ENCODE measurements around the gene TRIM43. TPM values are rescaled to one million over a fixed set of nuclear protein-coding genes. Genes with fewer than 3 reads are reported as not detected.
"Not testable (repeated sequence)": the region's sequence is repeated elsewhere in the genome, so short reads cannot be mapped to it uniquely, and the experiment has no call there.

Gene TRIM43
- total RNA-seq, 1 donor from 2014 or later: not detected

DNA sequence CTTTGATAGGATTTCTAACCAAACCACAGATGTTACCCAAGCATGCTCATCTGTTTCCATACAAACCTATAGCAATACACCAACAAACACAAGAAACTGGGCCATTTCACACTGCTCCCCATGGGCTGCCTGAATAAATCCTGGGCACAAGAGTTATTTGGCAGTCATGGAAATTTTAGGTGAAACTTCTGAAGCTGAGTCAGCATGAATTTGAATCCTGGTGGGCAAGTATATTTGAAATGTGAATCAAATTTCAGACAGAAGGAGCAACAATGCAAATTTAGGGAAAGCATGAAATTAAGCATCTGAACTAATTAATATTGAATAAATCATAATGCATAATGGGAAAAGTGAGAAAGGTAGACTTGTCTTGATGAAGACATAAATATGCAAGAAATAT, 15.9 kb upstream of the TRIM43 start:
- intact Hi-C loops (cut with micrococcal nuclease): no loop called here
- TF ChIP-seq, protein P1, sequence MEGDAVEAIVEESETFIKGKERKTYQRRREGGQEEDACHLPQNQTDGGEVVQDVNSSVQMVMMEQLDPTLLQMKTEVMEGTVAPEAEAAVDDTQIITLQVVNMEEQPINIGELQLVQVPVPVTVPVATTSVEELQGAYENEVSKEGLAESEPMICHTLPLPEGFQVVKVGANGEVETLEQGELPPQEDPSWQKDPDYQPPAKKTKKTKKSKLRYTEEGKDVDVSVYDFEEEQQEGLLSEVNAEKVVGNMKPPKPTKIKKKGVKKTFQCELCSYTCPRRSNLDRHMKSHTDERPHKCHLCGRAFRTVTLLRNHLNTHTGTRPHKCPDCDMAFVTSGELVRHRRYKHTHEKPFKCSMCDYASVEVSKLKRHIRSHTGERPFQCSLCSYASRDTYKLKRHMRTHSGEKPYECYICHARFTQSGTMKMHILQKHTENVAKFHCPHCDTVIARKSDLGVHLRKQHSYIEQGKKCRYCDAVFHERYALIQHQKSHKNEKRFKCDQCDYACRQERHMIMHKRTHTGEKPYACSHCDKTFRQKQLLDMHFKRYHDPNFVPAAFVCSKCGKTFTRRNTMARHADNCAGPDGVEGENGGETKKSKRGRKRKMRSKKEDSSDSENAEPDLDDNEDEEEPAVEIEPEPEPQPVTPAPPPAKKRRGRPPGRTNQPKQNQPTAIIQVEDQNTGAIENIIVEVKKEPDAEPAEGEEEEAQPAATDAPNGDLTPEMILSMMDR (IDR thresholded peaks at IDR 0.05): no peak
- no peak for DNase-seq
- no peaks in the 10 kb centered on the region for H3K4me1 Mint-ChIP-seq
- no peak overlapping the region for H3K27ac Mint-ChIP-seq
- H3K27me3 Mint-ChIP-seq: no peaks in the 10 kb centered on the region
- ATAC-seq (ENCODE audit: low read depth): no peak
- POLR2A ChIA-PET: no interaction called here
- no peaks in the 10 kb centered on the region for H3K36me3 Mint-ChIP-seq (ENCODE audit: low read depth)
- no peaks in the 10 kb centered on the region for H3K9me3 Mint-ChIP-seq
- CTCF ChIA-PET: no interaction called here
- no peak overlapping the region for H3K4me3 Mint-ChIP-seq

DNA sequence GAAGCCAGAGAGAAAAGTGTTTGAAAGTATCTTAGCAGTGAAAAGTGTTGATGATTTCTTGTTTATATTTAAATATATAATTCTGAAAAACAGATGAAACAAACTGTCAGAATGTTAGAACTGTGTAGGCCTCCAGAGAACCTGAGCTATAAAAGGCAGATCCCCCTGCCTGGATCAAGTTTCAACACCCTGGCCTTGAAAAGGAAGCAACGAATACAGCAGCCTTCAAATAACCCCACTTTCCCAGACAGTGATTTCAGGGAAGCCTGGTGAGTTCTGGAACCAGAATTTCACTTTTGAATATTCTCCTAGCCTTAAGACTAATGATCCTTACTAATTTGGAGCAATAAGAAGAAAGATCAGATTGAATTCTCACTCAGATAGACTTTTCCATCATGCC, 13.3 kb upstream of the TRIM43 start:
- Mint-ChIP-seq H3K4me3 (no peak overlapping the region), H3K4me1 (no peaks in the 10 kb centered on the region), H3K27ac (no peak overlapping the region), H3K27me3 (no peaks in the 10 kb centered on the region), H3K9me3 (no peaks in the 10 kb centered on the region), H3K36me3 (ENCODE audit: low read depth) (no peaks in the 10 kb centered on the region)
- intact Hi-C loops (cut with micrococcal nuclease): no loop called here
- TF ChIP-seq, protein P1 (IDR thresholded peaks at IDR 0.05): no peak
- no peak for ATAC-seq (ENCODE audit: low read depth)
- ChIA-PET POLR2A (no interaction called here), CTCF (no interaction called here)
- DNase-seq: no peak

DNA sequence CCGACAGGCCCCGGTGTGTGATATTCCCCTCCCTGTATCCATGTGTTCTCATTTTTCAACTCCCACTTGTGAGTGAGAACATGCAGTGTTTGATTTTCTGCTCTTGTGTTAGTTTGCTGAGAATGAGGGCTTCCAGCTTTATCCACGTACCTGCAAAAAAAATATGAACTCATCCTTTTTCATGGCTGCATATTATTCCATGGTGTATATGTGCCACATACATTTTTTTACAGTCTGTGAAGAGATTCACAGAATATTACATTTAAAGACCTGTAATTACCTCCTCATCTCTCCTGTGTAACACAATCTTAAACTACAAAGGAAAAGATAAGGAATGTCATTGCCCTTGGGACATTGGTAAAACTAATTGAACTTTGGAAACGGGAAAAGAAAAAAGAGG, 8.3 kb upstream of the TRIM43 start:
- not testable (repeated sequence) for H3K27ac Mint-ChIP-seq; H3K36me3 Mint-ChIP-seq (ENCODE audit: low read depth)

DNA sequence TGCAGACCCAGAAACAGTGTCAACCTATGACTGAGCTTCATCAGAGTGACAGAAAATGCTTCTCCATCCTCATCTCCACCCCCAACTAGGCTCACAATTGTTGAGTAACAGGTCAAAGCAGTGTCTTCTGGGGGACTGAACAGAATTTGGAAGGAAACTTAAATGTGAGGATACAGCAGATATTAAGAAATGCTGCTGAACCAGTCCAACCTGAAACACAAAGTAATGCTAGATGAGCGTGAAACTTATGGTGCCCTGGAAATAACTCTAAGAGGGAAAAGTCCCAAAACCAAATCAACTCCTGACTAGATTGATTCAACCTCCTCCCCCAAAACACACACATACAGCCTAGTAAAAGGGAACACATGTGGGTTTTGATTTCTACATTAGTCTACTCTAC, 7.5 kb upstream of the TRIM43 start:
- H3K9me3 Mint-ChIP-seq; H3K27ac Mint-ChIP-seq; H3K4me1 Mint-ChIP-seq; H3K27me3 Mint-ChIP-seq; intact Hi-C loops (cut with micrococcal nuclease); H3K4me3 Mint-ChIP-seq; DNase-seq; H3K36me3 Mint-ChIP-seq (ENCODE audit: low read depth); CTCF ChIA-PET; ATAC-seq (ENCODE audit: low read depth); POLR2A ChIA-PET: not testable (repeated sequence)

More for the DNA sequence above, 8.3 kb upstream of the TRIM43 start:
- H3K4me3 Mint-ChIP-seq; CTCF ChIA-PET; H3K4me1 Mint-ChIP-seq; POLR2A ChIA-PET; intact Hi-C loops (cut with micrococcal nuclease); ATAC-seq (ENCODE audit: low read depth); DNase-seq; H3K9me3 Mint-ChIP-seq; H3K27me3 Mint-ChIP-seq: not testable (repeated sequence)

DNA sequence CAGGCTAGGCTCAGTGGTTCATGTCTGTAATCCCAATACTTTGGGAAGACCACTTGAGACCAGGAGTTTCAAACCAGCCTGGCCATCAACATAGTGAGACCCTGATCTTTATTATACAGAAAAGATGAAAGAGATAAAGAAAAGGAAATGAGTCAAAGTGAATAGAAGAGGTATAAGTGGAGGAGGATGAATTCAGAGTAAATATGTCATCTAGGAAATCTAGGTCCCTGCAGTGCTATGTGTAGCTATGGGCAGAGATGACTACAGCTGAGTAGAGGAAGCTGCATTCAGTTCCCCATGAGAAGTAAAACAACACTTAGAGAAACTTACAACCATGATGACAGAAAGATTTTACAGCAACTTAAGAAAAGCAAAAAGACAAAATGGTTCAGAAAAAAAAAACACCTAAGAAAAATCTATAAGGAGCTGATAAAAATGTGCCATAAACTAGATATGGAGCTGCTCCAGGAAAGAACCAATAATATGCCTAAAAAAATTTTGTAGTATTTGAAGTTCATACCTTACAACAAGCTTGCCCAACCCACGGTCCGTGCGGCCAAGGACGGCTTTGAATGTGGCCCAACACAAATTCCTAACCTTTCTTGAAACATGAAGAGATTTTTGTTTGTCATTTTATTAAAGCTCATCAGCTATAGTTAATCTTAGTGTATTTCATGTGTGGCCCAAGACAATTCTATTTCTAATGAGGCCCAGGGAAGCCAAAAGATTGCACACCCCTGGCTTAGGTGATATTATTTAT, 1.8 kb upstream of the TRIM43 start:
- DNase-seq; H3K27ac Mint-ChIP-seq; H3K4me1 Mint-ChIP-seq; H3K4me3 Mint-ChIP-seq; intact Hi-C loops (cut with micrococcal nuclease); H3K9me3 Mint-ChIP-seq; ATAC-seq (ENCODE audit: low read depth); H3K36me3 Mint-ChIP-seq (ENCODE audit: low read depth); POLR2A ChIA-PET; H3K27me3 Mint-ChIP-seq; CTCF ChIA-PET: not testable (repeated sequence)

DNA sequence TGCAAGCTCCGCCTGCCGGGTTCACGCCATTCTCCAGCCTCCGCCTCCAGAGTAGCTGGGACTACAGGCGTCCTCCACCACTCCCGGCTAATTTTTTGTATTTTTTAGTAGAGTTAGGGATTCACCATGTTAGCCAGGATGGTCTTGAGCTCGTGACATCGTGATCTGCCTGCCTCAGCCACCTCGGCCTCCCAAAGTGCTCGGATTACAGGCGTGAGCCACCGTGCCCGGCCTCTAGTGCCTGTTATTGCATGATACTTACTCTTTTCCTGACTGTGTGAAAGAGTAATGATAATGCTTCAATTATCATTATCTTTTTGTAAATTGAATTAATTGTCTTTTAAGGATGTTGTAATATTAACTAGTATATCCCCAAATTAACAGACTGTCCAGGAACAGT, 1.2 kb downstream of the TRIM43 start:
- H3K4me1 Mint-ChIP-seq; H3K36me3 Mint-ChIP-seq (ENCODE audit: low read depth); CTCF ChIA-PET; H3K4me3 Mint-ChIP-seq; DNase-seq; H3K27me3 Mint-ChIP-seq; intact Hi-C loops (cut with micrococcal nuclease); ATAC-seq (ENCODE audit: low read depth); H3K27ac Mint-ChIP-seq; H3K9me3 Mint-ChIP-seq: not testable (repeated sequence)
- POLR2A ChIA-PET: interaction anchor here (0.7 kb wide), 1 partner anchor 44 kb away, joined by 4 read pairs; no protein-coding TSS in a partner anchor

DNA sequence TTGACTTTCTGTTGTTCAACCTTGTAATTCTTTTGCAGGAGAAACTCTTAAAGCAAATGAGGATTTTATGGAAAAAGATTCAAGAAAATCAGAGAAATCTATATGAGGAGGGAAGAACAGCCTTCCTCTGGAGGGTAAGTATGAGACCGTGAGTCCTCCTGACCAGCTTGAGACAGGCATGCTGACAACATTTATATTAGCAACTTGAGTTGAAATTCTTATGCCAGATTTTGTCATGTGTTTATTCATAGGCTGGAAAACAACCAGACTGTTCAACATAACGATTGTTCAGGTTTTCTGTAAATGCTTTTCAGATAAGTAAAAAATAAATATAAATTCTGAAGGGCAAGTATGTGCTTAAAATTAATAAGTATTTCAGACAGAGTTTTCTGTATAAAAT, 3.2 kb downstream of the TRIM43 start:
- CTCF ChIA-PET; H3K36me3 Mint-ChIP-seq (ENCODE audit: low read depth); POLR2A ChIA-PET; H3K4me3 Mint-ChIP-seq; H3K4me1 Mint-ChIP-seq; ATAC-seq (ENCODE audit: low read depth); DNase-seq; intact Hi-C loops (cut with micrococcal nuclease); H3K27me3 Mint-ChIP-seq; H3K9me3 Mint-ChIP-seq; H3K27ac Mint-ChIP-seq: not testable (repeated sequence)

DNA sequence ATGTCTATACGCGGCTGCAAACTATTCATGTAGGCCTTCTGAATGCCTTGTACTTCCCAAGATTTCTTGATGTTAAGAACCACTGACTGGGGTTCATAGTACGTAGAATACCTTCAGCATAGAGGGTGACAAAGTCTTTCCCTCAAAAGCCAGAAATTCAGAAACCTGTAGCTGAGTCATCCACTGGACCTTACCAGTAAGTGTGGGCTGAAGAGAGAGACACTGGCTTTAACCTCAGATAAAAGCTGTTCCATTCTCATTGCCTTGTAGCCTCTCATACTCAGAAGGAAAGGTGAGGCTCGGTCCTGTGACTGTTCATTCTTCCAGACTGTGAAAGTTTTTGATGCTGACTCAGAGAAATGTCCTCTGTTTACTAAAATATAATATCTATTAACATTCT, 9.5 kb downstream of the TRIM43 start:
- H3K27me3 Mint-ChIP-seq; H3K4me1 Mint-ChIP-seq; H3K9me3 Mint-ChIP-seq; H3K4me3 Mint-ChIP-seq; intact Hi-C loops (cut with micrococcal nuclease); ATAC-seq (ENCODE audit: low read depth); POLR2A ChIA-PET; DNase-seq; H3K27ac Mint-ChIP-seq; CTCF ChIA-PET; H3K36me3 Mint-ChIP-seq (ENCODE audit: low read depth): not testable (repeated sequence)

DNA sequence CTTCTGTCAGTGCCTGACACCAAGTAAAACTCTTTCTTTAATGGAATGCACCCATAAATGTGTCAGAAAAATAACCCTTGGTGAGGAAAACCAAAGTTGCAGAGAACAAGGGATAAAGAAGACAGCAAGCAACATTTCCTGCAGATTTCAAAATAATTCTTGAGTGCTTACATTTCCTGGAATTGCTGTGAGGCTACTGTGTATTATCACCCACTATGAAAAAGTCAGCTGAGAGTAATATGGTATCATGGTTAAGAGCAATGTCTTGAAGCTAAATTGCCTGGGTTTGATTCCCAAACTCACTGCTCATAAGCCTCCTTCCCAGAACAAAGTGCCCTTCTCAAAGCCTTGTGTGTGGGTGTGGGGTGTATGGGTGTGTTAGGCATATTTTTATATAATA, 10.3 kb downstream of the TRIM43 start:
- POLR2A ChIA-PET; intact Hi-C loops (cut with micrococcal nuclease); H3K36me3 Mint-ChIP-seq (ENCODE audit: low read depth); DNase-seq; H3K4me1 Mint-ChIP-seq; H3K9me3 Mint-ChIP-seq; H3K4me3 Mint-ChIP-seq; H3K27ac Mint-ChIP-seq; H3K27me3 Mint-ChIP-seq; CTCF ChIA-PET; ATAC-seq (ENCODE audit: low read depth): not testable (repeated sequence)

DNA sequence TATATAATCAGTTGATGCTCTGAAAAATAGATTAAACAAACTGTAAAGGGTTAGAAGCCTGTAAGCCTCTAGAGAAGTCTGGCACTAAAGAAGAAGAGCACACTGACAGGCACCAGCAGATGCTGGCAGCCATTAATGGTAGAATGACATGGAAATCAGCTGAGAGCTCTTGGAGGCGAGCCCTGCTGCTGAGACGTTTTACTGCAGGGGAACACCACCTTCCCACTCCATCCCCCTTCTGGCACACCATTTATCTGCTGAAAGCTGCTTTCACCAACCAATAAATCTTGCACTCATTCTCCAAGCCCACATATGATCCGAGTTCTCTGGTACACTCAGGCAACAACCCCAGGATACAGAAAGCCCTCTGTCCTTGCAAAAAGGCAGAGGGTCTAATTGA, 16.6 kb downstream of the TRIM43 start:
- ATAC-seq (ENCODE audit: low read depth); H3K9me3 Mint-ChIP-seq; H3K4me1 Mint-ChIP-seq; POLR2A ChIA-PET; CTCF ChIA-PET; H3K27me3 Mint-ChIP-seq; intact Hi-C loops (cut with micrococcal nuclease); DNase-seq; H3K4me3 Mint-ChIP-seq; H3K36me3 Mint-ChIP-seq (ENCODE audit: low read depth); H3K27ac Mint-ChIP-seq: not testable (repeated sequence)

DNA sequence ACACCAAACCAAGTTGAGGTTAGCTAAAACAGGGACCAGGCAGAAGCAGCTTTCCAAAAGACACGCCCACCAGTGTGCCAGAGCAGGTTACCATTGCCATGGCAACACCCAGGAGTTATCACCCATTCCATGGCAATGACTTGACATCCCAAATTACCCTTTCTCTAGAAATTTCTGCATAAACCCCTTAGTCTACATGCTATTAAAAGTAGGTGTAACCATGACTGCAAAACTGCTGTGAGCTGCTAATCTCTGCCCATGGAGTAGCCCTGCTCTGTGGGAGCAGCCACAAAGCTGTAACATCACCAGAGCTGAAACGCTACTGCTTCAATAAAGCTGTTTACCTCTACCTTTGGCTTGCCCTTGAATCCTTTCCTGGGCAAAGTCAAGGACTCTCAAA, 18.0 kb downstream of the TRIM43 start:
- POLR2A ChIA-PET; ATAC-seq (ENCODE audit: low read depth); H3K36me3 Mint-ChIP-seq (ENCODE audit: low read depth); CTCF ChIA-PET; H3K4me1 Mint-ChIP-seq; H3K27me3 Mint-ChIP-seq; H3K4me3 Mint-ChIP-seq; H3K9me3 Mint-ChIP-seq; intact Hi-C loops (cut with micrococcal nuclease); DNase-seq; H3K27ac Mint-ChIP-seq: not testable (repeated sequence)

Measured in activated B cell treated with CpG ODN at 0.5 μM for 24 hours (primary cell).